Stimulated activated CD8-positive, alpha-beta memory T cell treated with anti-CD3 and anti-CD28 coated beads, Interleukin-12 subunit alpha, Interleukin-12 subunit beta, amount 100 ng/mL, for 24 hours (primary cell): ENCODE measurements around the gene CENPB.
A peak's percentile ranks its signal among the peaks of the same experiment; 100 is the strongest.
"Not testable (repeated sequence)": the region's sequence is repeated elsewhere in the genome, so short reads cannot be mapped to it uniquely, and the experiment has no call there.

Experiments used
- DNase-seq: peaks from one replicate; pipeline ENCODE4 v3.0.0-alpha.2; 2020; ENCODE audit errors: extremely low read depth

Gene CENPB

GRCh38 chr20:3789201-3789600 is 2.7 kb upstream of the CENPB start:
- not testable (repeated sequence) for DNase-seq

GRCh38 chr20:3788685-3789155 is 2.2 kb upstream of the CENPB start:
- DNase-seq: no peak

- DNase-seq: no peak
These were observed 929 bp upstream of the CENPB start for GRCh38 chr20:3787324-3788014.

GRCh38 chr20:3786126-3786484 is 435 bp downstream of the CENPB start:
- DNase-seq: no peak

GRCh38 chr20:3785240-3786125 is 1.1 kb downstream of the CENPB start:
- no peak for DNase-seq

- no peak for DNase-seq
These were observed 1.7 kb downstream of the CENPB start for GRCh38 chr20:3784863-3785239.

GRCh38 chr20:3784216-3784853 is 2.2 kb downstream of the CENPB start:
- no peak for DNase-seq

- DNase-seq: no peak
These were observed 2.9 kb downstream of the CENPB start for GRCh38 chr20:3783511-3784195.

GRCh38 chr20:3783068-3783489 is 3.5 kb downstream of the CENPB start:
- no peak for DNase-seq

- no peak for DNase-seq
These were observed 3.9 kb downstream of the CENPB start for GRCh38 chr20:3782597-3782996.

- no peak for DNase-seq
These were observed 5.2 kb downstream of the CENPB start, which contains the start of gene SPEF1 for GRCh38 chr20:3781153-3781910. Gene SPEF1 (minus strand): TSS chr20:3781448. CDS start chr20:3781287, 161 bp downstream.

GRCh38 chr20:3778976-3779375 is 7.6 kb downstream of the CENPB start:
- DNase-seq: no peak

GRCh38 chr20:3777716-3778629 is 8.6 kb downstream of the CENPB start:
- DNase-seq: no peak

- no peak for DNase-seq
These were observed 9.2 kb downstream of the CENPB start for GRCh38 chr20:3777381-3777715.

GRCh38 chr20:3775457-3776108 is 11.0 kb downstream of the CENPB start:
- no peak for DNase-seq

- no peak for DNase-seq
These were observed 14.9 kb downstream of the CENPB start for GRCh38 chr20:3771552-3772058.

- peak; percentile 57 for DNase-seq
These were observed 18.0 kb downstream of the CENPB start for GRCh38 chr20:3768342-3769130.
